C4-2B (cell line): ENCODE results near the gene SUFU.

Source experiments
- CTCF ChIP-seq: fragments of 450-650 bp; conservative IDR thresholded peaks from 2 replicates; pipeline ENCODE4 v1.5.1; 2017; ENCODE audit warnings: mild to moderate bottlenecking
- ZFX ChIP-seq: fragments of 450-650 bp; IDR thresholded peaks from 2 replicates; pipeline ENCODE4 v1.6.1; 2017

- TF ChIP-seq CTCF (no peak), ZFX (no peak)
Observed at GRCh38 chr10:102467971-102468438, 35.8 kb upstream of the SUFU start.
